GM19397 (cell line): ENCODE measurements around the gene CTNND1.

ENCODE experiments used
- ATAC-seq: cut with Tn5 transposase; IDR thresholded peaks from one replicate; pipeline ENCODE4 v1.9.1; 2021; ENCODE audit warnings: mild to moderate bottlenecking, moderate library complexity; ENCODE audit not compliant: unreplicated experiment

CTNND1 gene

GRCh38 chr11:57868491-57868890 lies 106.9 kb downstream of the CTNND1 start:
- ATAC-seq, result no peak
